GM21423 (cell line): ENCODE results near the gene PSMA7.

ENCODE experiments used
- ATAC-seq: cut with Tn5 transposase; IDR thresholded peaks from one replicate; pipeline ENCODE4 v1.9.1; 2021; ENCODE audit warnings: mild to moderate bottlenecking, moderate library complexity; ENCODE audit not compliant: unreplicated experiment

PSMA7 gene

DNA sequence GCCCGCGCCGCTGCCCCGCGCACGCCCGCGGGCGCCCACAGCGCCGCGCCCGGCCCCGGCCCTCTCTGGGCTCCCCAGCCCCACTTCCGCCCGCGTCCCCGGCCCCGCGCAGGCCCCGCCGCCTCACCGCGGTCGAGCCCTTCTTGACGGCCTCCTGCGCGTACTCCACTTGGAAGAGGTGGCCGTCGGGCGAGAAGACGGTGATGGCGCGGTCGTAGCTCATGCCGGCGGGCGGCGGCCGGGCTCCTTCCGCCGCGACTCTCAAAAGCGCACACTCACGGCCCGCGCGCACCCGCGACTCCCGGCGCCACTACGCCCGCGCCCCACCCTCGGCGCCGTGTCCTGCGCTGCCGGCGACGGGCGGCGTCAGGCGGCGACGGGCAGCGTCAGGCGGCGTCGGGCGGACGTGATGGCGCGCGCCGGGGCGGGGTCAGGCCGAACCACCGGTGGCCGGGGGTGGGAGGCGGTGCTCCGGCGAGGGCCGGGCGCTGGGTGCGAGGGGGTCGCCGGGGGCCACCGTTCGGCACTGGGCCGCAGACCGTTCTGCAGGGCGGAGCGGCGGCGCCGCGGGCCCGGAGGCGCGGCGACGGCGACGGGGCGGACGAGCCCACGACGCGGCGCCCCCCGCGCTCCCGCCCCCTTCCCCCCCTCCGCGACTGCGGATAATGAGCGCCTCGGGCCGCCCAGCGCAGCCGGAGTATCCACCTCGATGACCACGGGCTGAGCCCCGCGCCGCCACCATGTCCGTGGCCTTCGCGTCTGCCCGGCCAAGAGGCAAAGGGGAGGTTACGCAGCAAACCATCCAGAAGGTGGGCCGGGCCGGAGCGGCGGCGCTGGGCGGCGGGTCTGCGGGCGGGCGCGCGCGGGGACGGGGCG is at the start of gene PSMA7, which contains the start of gene SS18L1:
TSS of gene PSMA7 (minus strand) at position 314 of the 876 bp plus-strand sequence. CDS start at position 223, 91 bp downstream.
TSS of gene SS18L1 (plus strand) at position 689 of the 876 bp plus-strand sequence. CDS start at position 741, 52 bp downstream.
- peak; percentile 75 for ATAC-seq

DNA sequence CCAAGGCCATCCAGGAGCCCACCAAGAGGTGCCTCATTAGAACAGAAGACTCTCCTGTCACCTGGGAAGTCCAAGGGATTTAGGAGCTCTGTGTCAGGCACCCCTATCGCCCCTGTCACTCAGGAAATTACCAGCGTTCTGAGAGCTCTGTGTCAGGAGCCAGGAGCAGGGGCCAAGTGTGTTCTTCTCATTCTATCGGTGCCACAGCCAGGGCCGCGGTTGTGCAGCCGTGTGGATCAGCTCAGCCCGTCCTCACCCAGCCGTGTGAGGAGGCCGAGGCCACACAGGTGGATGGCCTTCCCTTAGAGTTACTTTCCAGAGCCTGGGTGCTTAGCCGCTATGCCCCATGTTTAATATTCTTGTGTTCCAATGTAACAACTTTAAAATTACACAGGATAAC is 49.4 kb upstream of the PSMA7 start:
- no peak for ATAC-seq

DNA sequence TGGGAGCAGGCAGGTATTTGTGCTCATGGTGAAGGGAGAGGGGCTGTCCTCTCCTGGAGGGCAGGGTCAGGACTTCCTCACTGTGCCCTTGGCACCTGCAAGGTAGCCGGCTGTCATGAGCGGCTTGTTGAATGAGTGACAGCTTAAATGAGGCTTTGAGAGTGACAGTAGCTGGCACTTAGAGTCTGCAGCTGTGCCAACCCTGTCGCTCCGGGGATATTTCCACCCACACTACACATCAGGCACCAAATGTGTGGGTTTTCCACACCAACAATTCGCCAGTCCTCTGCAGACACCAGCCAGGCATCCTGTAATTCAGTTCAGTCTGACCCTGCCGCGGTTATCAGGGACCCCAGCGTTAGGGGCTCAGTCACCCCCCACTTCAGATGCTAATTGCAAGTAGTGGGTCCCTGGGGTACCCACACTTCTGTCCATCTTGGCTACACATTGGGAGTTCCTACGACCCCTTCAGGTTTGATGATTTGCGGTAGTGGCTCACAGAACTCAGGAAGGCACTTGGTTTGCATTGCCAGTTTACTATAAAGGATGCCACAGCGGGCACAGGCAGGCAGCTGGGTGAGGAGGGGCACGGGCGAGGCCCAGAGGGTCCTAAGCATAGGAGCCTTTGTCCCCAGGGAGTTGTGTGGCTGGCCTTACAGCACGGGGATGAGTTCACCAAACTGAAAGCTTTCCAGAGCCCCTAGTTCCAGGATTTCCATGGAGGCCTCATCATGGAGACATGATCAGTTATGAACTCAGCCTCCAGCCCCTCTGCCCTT is 48.8 kb upstream of the PSMA7 start:
- ATAC-seq: no peak

DNA sequence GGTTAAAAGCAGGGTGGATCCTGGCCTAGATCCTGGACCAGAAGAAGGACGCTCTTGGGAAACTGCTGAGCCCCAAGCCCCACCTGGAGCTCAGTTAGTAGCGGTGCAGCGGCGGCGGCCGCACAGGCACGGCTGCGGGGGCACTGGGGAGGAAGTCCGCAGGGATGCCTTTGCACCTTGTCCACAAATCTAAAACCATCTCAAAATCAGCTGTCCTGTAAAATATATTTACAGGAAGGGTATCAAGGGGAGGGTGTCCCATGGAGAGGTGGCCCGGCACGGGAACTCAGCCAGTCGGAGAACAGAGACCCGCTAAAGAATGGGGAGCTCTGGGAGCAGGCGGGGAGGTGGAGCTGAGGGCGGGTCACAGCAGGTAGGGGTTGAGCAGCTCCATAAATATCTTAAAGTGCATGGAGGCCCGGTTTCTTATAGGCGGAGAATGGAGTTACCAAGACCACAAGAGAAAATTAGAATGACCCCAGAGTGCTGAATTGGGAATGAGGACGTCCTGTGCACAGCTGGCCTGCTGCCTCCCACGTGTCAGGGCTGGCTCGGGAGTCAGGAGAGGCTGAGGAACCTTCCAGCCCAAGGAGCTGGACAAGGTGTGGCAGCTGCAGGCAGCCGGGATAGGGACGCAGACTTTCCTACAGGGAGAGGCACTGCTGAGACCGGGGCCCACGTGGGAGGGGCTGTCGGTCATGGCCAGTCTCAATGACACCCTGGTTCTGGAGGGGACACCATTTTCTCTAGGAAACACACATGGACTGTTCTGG is 47.6 kb upstream of the PSMA7 start:
- ATAC-seq: no peak

DNA sequence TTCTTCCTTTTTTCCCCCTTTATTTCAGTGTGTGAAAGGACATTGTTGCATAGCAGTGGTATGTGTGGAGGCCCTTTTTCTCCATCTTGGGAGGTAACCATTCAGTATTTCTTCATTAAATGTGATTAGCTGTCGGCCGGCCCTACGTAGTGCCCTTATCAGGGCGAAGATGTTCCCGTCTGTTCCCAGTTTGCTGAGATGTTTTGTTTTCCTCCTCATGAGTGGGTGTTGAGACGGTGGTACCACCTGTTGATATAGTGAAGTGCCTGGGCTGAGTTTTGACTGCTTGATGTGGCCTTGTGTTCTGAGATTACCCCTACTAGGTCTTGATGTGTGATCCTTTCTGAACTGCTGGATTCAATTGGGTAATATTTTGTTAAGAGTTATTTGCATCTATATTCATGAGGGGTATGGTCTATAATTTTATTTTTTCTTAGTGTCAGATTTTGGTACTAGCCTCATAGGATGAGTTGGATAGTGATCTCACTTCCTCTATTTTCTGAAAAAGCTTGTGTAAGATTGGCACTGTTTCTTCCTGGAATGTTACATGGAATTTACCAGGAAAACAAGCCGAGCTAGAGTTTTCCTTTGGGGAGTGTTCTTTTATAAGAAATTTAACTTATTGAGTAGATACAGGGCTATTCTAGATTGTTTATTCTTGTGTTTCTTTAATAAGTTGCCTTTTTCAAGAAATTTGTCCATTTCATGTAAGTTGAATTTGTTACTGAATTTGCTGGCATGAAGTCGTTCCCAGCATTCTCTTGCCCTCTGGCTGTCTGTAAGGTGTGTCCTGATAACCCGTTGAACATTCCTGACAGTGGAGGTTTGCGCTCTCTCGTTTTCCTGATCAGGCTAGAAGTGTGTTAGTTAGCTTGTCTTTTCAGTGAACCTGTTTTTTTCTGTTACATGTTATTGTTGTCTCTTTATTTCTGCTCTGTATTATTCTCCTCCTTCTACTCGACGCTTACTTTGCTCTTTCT is 44.0 kb upstream of the PSMA7 start:
- no peak for ATAC-seq

DNA sequence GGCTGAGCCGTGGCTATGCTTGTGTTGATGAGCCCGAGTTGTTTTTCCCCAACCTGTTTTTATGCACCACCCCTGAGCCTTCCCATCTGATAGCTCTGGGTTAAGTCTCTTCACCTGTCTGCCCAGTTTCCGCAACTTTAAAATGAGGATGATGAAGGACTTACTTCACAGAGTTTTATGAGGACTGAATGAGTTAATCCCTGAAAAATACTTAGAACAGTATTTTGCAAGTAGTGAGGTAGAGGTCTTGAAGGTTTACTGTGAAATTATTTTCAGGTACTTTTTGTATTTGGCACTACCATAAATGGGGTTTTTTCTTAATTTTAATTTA is 42.9 kb upstream of the PSMA7 start:
- no peak for ATAC-seq

DNA sequence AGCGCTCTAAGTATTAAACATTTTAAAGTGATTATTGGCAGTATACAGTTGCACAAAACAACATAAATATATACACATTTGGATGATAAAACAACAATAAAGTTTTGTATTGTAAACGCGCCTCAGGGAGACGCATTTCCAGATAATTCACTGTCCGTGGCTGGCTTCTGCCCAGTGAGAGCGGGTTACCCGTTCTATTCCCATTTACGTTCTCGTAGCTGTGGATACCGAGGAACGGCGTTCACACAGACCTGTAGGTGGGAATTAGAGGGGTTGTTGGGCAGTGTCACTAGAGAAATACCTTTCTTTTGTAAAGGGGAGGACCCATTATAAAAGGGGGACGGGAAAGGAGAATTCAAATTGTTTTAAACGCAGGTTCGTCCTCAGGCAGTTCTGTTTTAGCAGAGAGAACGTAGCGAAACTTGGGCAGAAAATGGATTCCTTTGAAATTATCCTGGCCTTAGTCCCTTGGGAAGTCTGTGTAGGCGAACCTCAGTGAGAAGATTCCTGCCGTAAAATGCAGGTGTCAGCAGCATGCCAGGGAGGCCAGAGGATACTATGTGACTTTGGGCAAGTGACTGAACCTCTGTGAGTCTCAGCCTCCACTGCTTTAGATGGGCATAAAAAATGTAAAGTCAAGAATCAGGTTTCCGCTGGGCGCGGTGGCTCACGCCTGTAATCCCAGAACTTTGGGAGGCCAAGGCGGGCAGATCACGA is 40.4 kb upstream of the PSMA7 start:
- ATAC-seq: no peak

DNA sequence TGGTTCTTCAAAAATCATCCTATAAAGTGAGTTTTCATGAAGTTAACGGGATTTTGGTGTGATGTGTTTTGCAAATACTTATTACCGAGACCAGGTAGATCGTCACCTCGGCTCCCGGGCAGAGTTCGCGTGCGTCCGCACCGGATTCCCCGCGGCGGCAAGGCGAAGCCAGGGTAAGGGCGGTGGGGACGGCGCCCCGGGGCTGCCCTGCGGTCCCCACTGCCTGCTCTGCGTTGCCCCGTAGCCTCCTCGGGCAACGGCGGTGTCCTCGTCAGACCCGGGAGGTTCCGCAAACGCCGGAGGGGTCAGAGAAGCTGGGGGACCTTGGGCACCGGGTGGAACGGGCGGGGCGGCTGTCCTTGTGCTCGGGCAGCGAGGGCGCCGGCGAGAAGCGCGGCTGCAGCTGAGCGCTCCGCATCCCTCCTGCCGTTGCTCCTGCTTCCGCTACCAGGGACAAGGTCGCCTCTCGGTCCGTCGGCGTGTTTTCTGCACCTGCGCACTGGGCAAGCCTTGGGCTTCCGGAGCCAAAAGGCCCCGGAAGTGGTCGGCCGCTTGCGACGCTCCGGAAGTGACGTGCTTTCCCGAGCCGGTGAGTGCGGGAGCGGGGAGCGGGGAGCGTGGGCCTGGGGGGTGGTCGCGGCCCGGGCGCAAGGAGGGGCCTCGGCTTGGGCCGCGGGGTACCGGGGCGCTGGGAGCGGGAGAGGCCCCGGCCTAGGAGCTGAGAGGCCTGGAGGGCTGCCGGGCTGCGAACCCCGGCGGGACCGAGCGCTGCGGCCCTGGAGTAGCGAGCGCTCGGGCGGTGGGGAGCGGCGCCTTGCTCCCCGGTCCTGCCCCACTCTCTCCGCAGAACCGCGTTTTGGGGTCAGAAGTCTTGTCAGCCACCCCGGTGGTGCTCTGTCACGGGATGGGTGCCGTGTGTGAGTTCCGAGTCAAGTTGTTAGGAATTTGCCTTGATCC is 39.6 kb upstream of the PSMA7 start, which contains the start of gene MTG2:
TSS of gene MTG2 (plus strand) at position 560 of the 957 bp plus-strand sequence. CDS start 10,393 bp downstream, outside the sequence.
- peak; percentile 92 for ATAC-seq

DNA sequence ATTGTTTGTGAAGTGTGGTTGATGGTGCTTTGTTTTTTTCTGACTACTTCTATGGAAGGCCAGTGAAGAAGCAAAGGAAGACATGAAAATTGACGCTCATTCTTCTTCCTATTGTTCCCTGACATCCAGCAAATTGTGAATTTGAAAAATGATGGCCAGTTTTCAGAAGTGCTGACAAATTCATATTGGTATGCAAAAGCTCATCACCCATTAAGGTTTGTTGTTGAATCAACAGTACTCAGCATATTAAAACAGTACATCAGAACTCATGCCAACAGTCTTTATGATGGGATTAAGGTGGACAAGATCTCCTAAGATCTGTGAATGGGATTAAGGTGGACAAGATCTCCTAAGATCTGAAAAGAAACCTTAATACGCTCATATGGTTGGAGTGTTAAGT is 38.6 kb upstream of the PSMA7 start:
- ATAC-seq: no peak

DNA sequence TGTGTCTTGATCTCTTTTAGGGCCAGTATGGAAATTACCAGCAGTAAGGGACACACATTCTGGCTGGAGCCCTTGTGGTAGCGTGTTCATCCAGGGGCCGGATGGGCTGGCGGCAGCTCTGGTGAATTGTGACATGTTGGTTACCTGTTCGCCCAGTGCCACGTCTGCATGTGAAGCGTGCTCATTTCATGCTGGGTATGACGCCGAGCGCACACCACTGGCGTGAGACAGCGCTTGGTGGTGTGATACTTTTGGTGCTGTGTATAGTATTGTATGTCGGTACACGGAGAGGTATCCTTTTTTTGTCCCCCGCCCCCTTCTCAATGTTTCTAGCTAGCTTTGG is 35.9 kb upstream of the PSMA7 start:
- no peak for ATAC-seq

DNA sequence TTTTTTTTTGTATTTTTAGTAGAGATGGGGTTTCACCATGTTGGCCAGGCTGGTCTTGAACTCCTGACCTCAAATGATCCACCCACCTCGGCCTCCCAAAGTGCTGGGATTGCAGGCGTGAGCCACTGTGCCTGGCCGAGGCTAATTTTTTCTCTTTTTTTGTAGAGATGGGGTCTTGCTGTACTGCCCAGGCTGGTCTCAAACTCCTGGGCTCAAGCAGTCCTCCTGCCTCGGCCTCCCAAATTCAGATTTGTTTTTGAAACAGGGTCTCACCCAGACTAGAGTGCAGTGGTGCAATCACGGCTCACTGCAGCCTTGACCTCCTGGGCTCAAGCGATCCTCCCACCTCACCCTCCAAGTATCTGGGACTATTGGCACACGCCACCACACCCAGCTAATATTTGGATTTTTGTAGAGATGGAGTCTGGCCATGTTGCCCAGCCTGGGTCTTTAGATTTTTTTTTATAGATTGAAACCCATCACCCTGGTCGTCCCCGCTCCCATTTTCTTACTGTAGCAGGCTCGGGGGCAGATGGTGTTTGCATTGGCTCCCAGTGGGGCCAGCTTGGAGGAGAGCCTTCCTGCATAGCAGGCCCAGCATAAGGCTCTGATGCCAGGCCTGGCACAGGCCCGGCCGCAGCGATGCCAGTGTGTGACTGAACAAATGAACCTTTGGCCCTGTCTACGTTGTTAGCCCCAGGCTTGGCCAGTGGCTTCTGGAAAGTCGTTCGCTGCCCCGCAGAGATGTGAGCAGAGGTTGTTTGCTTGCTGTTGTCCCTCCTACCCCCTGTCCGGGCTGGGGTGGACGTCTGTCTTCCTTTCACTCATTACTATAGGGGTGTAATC is 35.3 kb upstream of the PSMA7 start:
- ATAC-seq: no peak

DNA sequence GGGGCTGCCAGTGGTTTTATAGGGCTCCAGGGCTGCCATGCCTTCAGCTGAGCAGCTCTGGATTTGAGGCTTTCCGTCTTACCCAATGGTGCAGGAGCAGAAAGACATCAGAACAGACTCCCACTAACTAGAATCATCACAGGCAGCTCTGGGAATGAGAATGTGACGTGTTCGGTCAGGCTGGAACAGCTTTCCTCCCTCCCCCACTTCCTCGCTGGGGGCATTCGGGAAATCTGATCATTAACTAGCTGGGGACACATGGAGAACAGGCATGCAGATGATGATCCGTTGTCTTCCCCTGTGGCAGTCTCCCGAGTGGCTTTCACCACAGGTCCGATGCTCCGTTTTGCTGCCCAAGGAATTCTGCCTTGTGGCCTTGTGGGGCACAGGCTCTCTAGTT is 34.1 kb upstream of the PSMA7 start:
- no peak for ATAC-seq

DNA sequence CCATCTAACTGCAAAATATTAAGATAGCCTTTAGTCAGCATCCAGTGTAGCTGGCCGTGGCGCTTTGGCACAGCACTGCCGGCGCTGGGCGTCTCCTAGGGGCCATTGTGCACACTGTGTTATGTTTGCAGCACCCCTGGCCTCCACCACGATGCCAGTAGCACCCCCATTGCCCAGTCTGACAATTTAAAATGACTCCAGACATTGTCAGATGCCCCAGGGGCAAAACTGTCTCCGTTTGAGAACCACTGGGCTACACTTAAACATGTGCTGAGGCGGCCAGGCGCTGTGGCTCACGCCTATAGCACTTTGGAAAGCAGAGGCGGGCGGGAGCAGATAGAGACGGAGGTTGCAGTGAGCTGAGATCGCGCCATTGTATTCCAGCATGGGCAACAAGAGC is 33.7 kb upstream of the PSMA7 start:
- no peak for ATAC-seq

DNA sequence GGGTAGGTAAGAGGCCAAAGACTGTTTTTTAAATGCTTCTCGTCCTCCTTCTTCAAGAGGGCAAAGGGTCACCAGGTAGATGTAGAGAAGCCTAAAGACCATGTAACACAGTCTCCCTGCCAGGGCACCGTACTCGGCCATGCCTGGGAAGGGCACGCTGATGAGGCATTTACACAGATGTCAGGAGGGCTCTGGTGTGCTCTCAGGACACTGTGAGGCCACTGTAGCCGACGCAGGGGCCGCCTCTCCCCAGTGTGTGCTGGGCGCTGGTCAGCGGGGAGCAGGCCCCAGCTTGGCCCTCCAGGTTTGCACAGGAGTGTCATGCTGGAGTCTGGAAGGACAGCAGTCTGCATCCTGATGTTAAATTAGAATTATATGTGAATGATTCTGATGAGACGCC is 32.5 kb upstream of the PSMA7 start:
- ATAC-seq: no peak

DNA sequence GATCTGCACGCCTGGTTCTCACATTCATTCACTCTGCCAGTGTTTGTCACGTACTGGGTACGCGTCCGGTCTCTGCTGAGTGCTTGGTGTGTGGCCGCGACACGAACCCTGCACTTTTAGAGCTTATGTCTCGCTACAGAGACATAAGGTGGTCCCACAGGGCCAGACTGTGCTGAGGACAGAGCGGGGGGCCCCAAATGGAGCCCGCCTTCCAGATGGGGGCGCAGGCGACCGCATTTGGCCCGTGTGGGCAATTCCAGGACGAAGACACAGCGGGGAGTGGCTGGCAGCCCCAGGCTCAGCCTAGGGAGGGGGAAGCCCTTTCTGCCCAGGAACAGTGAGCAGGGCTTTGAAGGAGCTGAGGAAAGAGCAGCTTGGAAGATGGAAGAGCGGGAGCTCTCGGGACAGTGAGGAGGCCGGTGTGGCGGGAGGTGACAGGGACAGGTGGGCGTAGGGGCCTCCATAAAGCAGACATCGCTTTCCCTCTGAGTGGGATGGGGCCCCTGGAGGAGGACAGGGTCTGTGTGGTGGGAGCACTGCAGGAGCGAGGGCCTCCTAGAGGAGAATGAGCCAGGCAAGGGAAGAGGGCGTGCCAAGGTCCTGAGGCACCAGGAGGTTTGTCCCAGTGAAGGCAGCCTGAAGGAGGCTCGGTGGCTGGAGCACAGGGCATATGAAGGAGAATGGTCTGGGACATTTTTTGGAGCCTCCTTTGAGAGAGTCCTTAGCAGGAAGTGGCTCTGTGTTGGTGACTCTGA is 31.9 kb upstream of the PSMA7 start:
- ATAC-seq: no peak

DNA sequence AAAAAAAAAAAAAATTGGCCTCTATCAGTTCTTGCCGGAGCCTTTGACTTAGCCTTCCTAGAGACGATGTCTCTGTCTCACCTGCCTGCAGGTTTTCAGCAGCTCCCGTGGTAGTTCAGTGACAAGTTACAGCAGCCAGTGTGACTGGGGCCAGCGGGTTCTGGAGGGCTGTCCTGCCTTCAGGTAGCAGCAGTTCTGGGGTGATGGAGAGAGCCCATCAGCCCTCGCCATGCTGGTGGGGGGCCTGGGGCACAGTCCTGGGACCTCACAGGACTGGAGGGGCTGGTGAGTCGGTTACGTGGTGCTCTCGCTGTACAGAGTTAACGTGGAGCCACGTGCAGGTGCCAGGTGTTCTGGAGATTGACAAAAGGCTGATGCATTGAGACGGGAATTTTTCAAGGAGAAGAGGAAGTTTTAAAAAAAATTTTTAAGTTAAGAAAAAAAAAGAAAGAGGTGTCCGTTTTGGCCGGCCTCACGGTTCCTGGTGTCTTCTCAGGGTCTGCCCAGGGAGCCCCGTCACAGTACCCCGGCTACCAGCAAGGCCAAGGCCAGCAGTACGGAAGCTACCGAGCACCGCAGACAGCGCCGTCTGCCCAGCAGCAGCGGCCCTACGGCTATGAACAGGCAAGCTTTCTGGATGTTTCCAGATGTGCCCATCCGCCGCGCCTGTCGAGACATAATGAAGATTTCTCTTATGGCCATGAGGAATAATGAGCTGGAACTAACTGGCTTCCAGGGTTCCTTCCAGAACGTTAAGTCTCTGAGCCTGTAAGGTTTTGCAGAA is 31.0 kb upstream of the PSMA7 start:
- ATAC-seq: no peak
